ENCODE data around the gene GRID2.

GRID2 gene

GRCh38 chr4:93320356-93320755 is 1016.6 kb downstream of the GRID2 start:
- H3K4me3 ChIP-seq (ENCODE audit: low read depth, low read length): no peak overlapping the region
- no peak for DNase-seq (ENCODE audit: low read depth)
- TF ChIP-seq CTCF (IDR thresholded peaks at IDR 0.05; ENCODE audit: control insufficient read depth, extremely low read depth, insufficient read depth): no peak

- H3K4me3 ChIP-seq (ENCODE audit: low read depth, low read length): no peak overlapping the region
- no peak for TF ChIP-seq CTCF (IDR thresholded peaks at IDR 0.05; ENCODE audit: control insufficient read depth, extremely low read depth, insufficient read depth)
- DNase-seq (ENCODE audit: low read depth): no peak
These were observed 1023.6 kb downstream of the GRID2 start for GRCh38 chr4:93327346-93327745.

GRCh38 chr4:93334003-93334402 is 1030.2 kb downstream of the GRID2 start:
- no peak for DNase-seq (ENCODE audit: low read depth)
- no peak for TF ChIP-seq CTCF (IDR thresholded peaks at IDR 0.05; ENCODE audit: control insufficient read depth, extremely low read depth, insufficient read depth)
- no peak overlapping the region for H3K4me3 ChIP-seq (ENCODE audit: low read depth, low read length)

- no peak overlapping the region for H3K4me3 ChIP-seq (ENCODE audit: low read depth, low read length)
- no peak for TF ChIP-seq CTCF (IDR thresholded peaks at IDR 0.05; ENCODE audit: control insufficient read depth, extremely low read depth, insufficient read depth)
- DNase-seq (ENCODE audit: low read depth): no peak
These were observed 1033.4 kb downstream of the GRID2 start for GRCh38 chr4:93337196-93337595.

- DNase-seq (ENCODE audit: low read depth): no peak
- TF ChIP-seq CTCF (IDR thresholded peaks at IDR 0.05; ENCODE audit: control insufficient read depth, extremely low read depth, insufficient read depth): no peak
These were observed 1039.0 kb downstream of the GRID2 start for GRCh38 chr4:93342738-93343137.

GRCh38 chr4:93346840-93347239 is 1043.1 kb downstream of the GRID2 start:
- DNase-seq (ENCODE audit: low read depth): no peak
- no peak for TF ChIP-seq CTCF (IDR thresholded peaks at IDR 0.05; ENCODE audit: control insufficient read depth, extremely low read depth, insufficient read depth)
- H3K4me3 ChIP-seq (ENCODE audit: low read depth, low read length): no peak overlapping the region

More at GRCh38 chr4:93342738-93343137, 1039.0 kb downstream of the GRID2 start:
- no peak overlapping the region for H3K4me3 ChIP-seq (ENCODE audit: low read depth, low read length)

GRCh38 chr4:93348896-93349295 is 1045.1 kb downstream of the GRID2 start:
- H3K4me3 ChIP-seq (ENCODE audit: low read depth, low read length): no peak overlapping the region
- TF ChIP-seq CTCF (IDR thresholded peaks at IDR 0.05; ENCODE audit: control insufficient read depth, extremely low read depth, insufficient read depth): no peak
- no peak for DNase-seq (ENCODE audit: low read depth)

All from LNCaP clone FGC (cell line).